Fibroblast of the aortic adventitia (primary cell): Measurements from ENCODE around the gene AKR1B1. TPM values are rescaled to one million over a fixed set of nuclear protein-coding genes. Genes with fewer than 3 reads are reported as not detected.

Experiments used
- DNase-seq: peaks from one replicate; pipeline ENCODE4 v3.0.0-alpha.2; 2010; ENCODE audit warnings: low read depth
- H3K4me3 ChIP-seq: 2 replicates; pipeline ENCODE4 v1.5.1; 2011; ENCODE audit warnings: low read depth, mild to moderate bottlenecking, control low read depth, low read length, moderate library complexity
- total RNA-seq: library from RNA; depleted of rRNA; stranded (reverse); fragments of >200 nt; gene quantifications from 2 replicates; pipeline ENCODE4 v1.2.3, GENCODE V29; 2012; ENCODE audit warnings: low replicate concordance
- TF ChIP-seq, protein P1 (sequence below): IDR thresholded peaks from 2 replicates; pipeline ENCODE4 v1.5.1; 2011; ENCODE audit warnings: mild to moderate bottlenecking, low read length, control low read depth, inconsistent platforms; ENCODE audit not compliant: insufficient read depth

Gene AKR1B1
- total RNA-seq, 1 donor, result 167 TPM

GRCh38 chr7:134434701-134435100 is 24.2 kb downstream of the AKR1B1 start:
- TF ChIP-seq, protein P1, sequence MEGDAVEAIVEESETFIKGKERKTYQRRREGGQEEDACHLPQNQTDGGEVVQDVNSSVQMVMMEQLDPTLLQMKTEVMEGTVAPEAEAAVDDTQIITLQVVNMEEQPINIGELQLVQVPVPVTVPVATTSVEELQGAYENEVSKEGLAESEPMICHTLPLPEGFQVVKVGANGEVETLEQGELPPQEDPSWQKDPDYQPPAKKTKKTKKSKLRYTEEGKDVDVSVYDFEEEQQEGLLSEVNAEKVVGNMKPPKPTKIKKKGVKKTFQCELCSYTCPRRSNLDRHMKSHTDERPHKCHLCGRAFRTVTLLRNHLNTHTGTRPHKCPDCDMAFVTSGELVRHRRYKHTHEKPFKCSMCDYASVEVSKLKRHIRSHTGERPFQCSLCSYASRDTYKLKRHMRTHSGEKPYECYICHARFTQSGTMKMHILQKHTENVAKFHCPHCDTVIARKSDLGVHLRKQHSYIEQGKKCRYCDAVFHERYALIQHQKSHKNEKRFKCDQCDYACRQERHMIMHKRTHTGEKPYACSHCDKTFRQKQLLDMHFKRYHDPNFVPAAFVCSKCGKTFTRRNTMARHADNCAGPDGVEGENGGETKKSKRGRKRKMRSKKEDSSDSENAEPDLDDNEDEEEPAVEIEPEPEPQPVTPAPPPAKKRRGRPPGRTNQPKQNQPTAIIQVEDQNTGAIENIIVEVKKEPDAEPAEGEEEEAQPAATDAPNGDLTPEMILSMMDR, result no peak
- H3K4me3 ChIP-seq, result no peak overlapping the region
- no peak for DNase-seq

- TF ChIP-seq, protein P1, result no peak
- H3K4me3 ChIP-seq, result no peak overlapping the region
- DNase-seq, result no peak
These were observed 25.5 kb downstream of the AKR1B1 start for GRCh38 chr7:134433430-134433829.

DNA sequence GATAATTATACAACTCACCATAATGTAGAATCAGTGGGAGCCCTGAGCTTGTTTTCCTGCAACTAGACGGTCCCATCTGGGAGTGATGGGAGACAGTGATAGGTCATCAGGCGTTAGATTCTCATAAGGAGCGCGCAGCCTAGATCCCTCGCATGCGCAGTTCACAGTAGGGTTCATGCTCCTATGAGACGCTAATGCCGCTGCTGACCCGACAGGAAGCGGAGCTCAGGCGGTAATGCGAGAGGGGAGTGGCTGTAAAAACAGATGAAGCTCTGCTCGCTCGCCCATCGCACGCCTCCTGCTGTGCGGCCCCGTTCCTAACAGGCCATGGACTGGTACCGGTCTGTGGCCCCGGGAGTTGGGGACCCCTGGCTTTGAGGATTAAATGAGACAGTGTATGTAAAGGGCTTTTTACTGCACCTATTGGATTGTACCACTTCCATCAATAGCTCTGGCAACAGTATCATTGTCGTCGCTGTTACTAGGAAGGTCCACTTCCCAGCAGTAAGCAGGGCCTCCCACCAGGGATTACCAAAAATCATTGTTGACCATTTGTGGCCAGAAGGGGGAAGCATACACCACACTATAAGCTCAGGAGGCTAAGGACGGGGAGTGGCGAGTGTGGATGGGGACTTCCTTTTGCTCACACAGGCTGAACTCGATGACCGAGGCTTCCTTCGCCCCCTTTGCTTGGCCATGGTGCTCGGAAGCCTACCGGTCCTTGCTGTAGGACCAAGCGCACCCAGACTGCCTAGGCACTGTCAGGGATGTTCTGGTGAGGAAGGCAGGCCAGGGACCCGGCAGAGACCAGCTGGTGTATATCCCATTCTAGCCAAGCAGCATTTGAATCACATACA is 26.4 kb downstream of the AKR1B1 start:
- peak; percentile 95 for DNase-seq
- TF ChIP-seq, protein P1, result peak; percentile 49
- H3K4me3 ChIP-seq, result peak overlapping the region; percentile 59

GRCh38 chr7:134431815-134432214 is 27.1 kb downstream of the AKR1B1 start:
- H3K4me3 ChIP-seq, result peak overlapping the region; percentile 59
- no peak for DNase-seq
- TF ChIP-seq, protein P1, result no peak

DNA sequence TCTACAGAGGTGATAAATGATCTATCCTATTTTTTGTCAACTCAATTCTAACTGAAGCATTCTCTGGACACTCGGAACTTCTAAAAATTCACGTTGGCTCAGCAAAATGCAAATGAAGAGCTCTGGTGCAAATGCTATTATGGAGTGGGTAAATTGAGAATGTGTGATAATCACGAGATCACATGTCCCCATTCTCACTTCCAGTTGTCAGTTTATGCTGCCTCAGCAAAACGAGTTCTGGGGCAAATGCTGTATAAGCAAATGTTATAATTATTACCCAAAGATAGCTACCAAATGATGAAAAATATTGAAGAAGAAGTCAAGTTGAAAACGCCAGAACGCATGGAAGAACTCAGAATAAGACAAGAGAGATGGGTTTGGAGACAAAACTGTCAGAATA is 29.4 kb downstream of the AKR1B1 start:
- TF ChIP-seq, protein P1, result no peak
- no peak overlapping the region for H3K4me3 ChIP-seq
- no peak for DNase-seq

DNA sequence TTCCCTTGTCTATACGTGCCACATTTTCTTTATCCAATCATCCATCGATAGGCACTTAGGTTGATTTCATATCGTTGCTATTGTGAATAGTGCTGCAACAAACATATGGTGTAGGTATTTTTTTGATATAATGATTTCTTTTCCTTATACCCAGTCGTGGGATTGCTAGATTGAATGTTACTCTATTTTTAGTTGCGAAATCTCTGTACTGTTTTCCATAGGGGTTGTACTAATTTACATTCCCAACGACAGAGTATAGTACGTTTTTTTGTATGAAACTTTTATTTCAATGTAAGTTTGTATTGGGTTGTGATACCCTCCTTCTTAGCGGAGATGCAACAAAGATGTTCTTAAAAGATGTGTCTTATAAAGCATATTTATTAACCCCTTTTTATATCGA is 30.0 kb downstream of the AKR1B1 start:
- no peak for DNase-seq
- H3K4me3 ChIP-seq, result no peak overlapping the region
- TF ChIP-seq, protein P1, result no peak

- TF ChIP-seq, protein P1, result no peak
- DNase-seq, result no peak
- no peak overlapping the region for H3K4me3 ChIP-seq
These were observed 31.0 kb downstream of the AKR1B1 start for GRCh38 chr7:134427896-134428295.
